Heart left ventricle (tissue), 13 donors: ENCODE measurements around the gene HMG20B.

Experiments used
- POLR2A ChIP-seq, 2 donors: fragments of 450-650 bp; IDR thresholded peaks; one replicate each; pipeline ENCODE4 v1.6.1; 2017; ENCODE audit warnings: antibody characterized with exemption in 2 of 2, mild to moderate bottlenecking in 2 of 2, moderate library complexity in 2 of 2
- TF ChIP-seq, protein P1 (sequence below), 12 donors: fragments of 200-600 bp; sonication (generic) in 4 of 12; IDR thresholded peaks; one replicate each; pipeline versions ENCODE4 v1.5.0 to v1.8.0; 2018 to 2022; ENCODE audit warnings: antibody characterized with exemption in 12 of 12, mild to moderate bottlenecking in 5 of 12
- donor health status: ischemic (EF 13 %, LVEDD 7.1; RV severe dilation, severe dysfunction).
- donor health status: DM: no; HTN: yes; CAD: no.
- donor health status: DM: no; HTN: no; CAD: no.
- donor health status: ischemic (EF 25% LVEDD 6.9; RV normal size, moderate dysfunction).
- donor health status: ischemic (EF 25% LVEDD 5.7; RV mildly dilated, moderate dysfunction).
- donor health status: ischemic (EF 35%, LVEDD 5.7; RV mildly dilated, moderate dysfunction).
- donor health status: nonischemic (EF 11% LVEDD 7.7; RV severe dilation, severe dysfunction).
- donor health status: DM: yes; HTN: yes; CAD: no.
- donor health status: PGD.
- donor health status: ischemic (EF 29% LVEDD 5.4; RV normal size, mild dysfunction).
- donor health status: nonischemic (EF 23%, LVEDD 6.1; RV moderate dilation, normal function).

- TF ChIP-seq POLR2A (IDR thresholded peaks at IDR 0.05): no peak
- TF ChIP-seq, protein P1, sequence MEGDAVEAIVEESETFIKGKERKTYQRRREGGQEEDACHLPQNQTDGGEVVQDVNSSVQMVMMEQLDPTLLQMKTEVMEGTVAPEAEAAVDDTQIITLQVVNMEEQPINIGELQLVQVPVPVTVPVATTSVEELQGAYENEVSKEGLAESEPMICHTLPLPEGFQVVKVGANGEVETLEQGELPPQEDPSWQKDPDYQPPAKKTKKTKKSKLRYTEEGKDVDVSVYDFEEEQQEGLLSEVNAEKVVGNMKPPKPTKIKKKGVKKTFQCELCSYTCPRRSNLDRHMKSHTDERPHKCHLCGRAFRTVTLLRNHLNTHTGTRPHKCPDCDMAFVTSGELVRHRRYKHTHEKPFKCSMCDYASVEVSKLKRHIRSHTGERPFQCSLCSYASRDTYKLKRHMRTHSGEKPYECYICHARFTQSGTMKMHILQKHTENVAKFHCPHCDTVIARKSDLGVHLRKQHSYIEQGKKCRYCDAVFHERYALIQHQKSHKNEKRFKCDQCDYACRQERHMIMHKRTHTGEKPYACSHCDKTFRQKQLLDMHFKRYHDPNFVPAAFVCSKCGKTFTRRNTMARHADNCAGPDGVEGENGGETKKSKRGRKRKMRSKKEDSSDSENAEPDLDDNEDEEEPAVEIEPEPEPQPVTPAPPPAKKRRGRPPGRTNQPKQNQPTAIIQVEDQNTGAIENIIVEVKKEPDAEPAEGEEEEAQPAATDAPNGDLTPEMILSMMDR (IDR thresholded peaks at IDR 0.05): peak; percentile 39 to 71 (median 60)
Measured at GRCh38 chr19:3586127-3586626, 13.4 kb downstream of the HMG20B start.
